HG03280 (cell line): ENCODE results near the gene SLC9A3.

Experiments used
- ATAC-seq: cut with Tn5 transposase; IDR thresholded peaks from one replicate; pipeline ENCODE4 v1.9.1; 2021; ENCODE audit warnings: mild to moderate bottlenecking, moderate library complexity; ENCODE audit not compliant: unreplicated experiment

Gene SLC9A3

GRCh38 chr5:448061-448765, 76.0 kb downstream of the SLC9A3 start:
- ATAC-seq, result no peak

GRCh38 chr5:447501-447900, 76.7 kb downstream of the SLC9A3 start:
- no peak for ATAC-seq

- ATAC-seq, result no peak
These were observed 77.4 kb downstream of the SLC9A3 start for GRCh38 chr5:446883-447263.

GRCh38 chr5:446066-446882, 78.0 kb downstream of the SLC9A3 start:
- ATAC-seq, result no peak

GRCh38 chr5:445591-445990, 78.7 kb downstream of the SLC9A3 start:
- no peak for ATAC-seq

- no peak for ATAC-seq
These were observed 80.0 kb downstream of the SLC9A3 start for GRCh38 chr5:444226-444625.

GRCh38 chr5:443239-444151, 80.8 kb downstream of the SLC9A3 start:
- peak; percentile 17 for ATAC-seq

- ATAC-seq, result peak; percentile 94
These were observed 81.7 kb downstream of the SLC9A3 start, which contains the start of gene EXOC3 for GRCh38 chr5:442335-443238. Gene EXOC3, plus strand, starts transcription at chr5:443176. Its CDS starts 3,030 bp downstream, at chr5:446206.

GRCh38 chr5:441996-442334, 82.3 kb downstream of the SLC9A3 start:
- no peak for ATAC-seq

- no peak for ATAC-seq
These were observed 83.6 kb downstream of the SLC9A3 start for GRCh38 chr5:440401-441201.

- ATAC-seq, result no peak
These were observed 84.6 kb downstream of the SLC9A3 start for GRCh38 chr5:439636-440035.

GRCh38 chr5:439181-439580, 85.1 kb downstream of the SLC9A3 start:
- ATAC-seq, result no peak

- no peak for ATAC-seq
These were observed 85.7 kb downstream of the SLC9A3 start for GRCh38 chr5:438481-438981.

GRCh38 chr5:437281-437771, 86.9 kb downstream of the SLC9A3 start:
- ATAC-seq, result no peak

- ATAC-seq, result no peak
These were observed 87.6 kb downstream of the SLC9A3 start for GRCh38 chr5:436641-436975.

GRCh38 chr5:435961-436640, 88.1 kb downstream of the SLC9A3 start:
- ATAC-seq, result no peak

GRCh38 chr5:435156-435790, 89.0 kb downstream of the SLC9A3 start:
- ATAC-seq, result no peak

- no peak for ATAC-seq
These were observed 89.7 kb downstream of the SLC9A3 start for GRCh38 chr5:434443-435146.
